Neural progenitor cell (in vitro differentiated cells): Measurements from ENCODE around the gene APAF1. TPM values are rescaled to one million over a fixed set of nuclear protein-coding genes. Genes with fewer than 3 reads are reported as not detected.

Experiments
- DNase-seq: peaks from one replicate; pipeline ENCODE4 v3.0.0-alpha.2; 2016; ENCODE audit warnings: low spot score
- H2AFZ ChIP-seq: fragments of 200-600 bp; sonication (generic); replicated peaks from 2 replicates; pipeline ENCODE4 v1.6.1; 2016; ENCODE audit warnings: antibody characterized with exemption
- H3F3A ChIP-seq: fragments of 200-600 bp; sonication (generic); 2 replicates; pipeline ENCODE4 v1.6.1; 2016; ENCODE audit warnings: antibody characterized with exemption, low read depth
- H3K27ac ChIP-seq: fragments of 200-600 bp; sonication (generic); 2 replicates; pipeline ENCODE4 v1.5.1; 2016; ENCODE audit warnings: mild to moderate bottlenecking
- H3K27me3 ChIP-seq: fragments of 200-600 bp; sonication (generic); 2 replicates; pipeline ENCODE4 v1.6.1; 2016; ENCODE audit warnings: mild to moderate bottlenecking, moderate library complexity
- H3K36me3 ChIP-seq: fragments of 200-600 bp; sonication (generic); 2 replicates; pipeline ENCODE4 v1.5.1; 2016
- H3K4me1 ChIP-seq: fragments of 200-600 bp; sonication (generic); 2 replicates; pipeline ENCODE4 v1.6.1; 2016; ENCODE audit warnings: mixed run types
- H3K4me2 ChIP-seq: fragments of 200-600 bp; sonication (generic); 2 replicates; pipeline ENCODE4 v1.6.1; 2016
- H3K4me3 ChIP-seq: fragments of 200-600 bp; sonication (generic); 2 replicates; pipeline ENCODE4 v1.5.1; 2016
- H3K79me2 ChIP-seq: fragments of 200-600 bp; sonication (generic); 2 replicates; pipeline ENCODE4 v1.6.1; 2016; ENCODE audit warnings: low read depth
- H3K9ac ChIP-seq: fragments of 200-600 bp; sonication (generic); 2 replicates; pipeline ENCODE4 v1.6.1; 2016
- H3K9me3 ChIP-seq: fragments of 200-600 bp; sonication (generic); 2 replicates; pipeline ENCODE4 v1.5.1; 2016; ENCODE audit warnings: low read depth
- H4K20me1 ChIP-seq: fragments of 200-600 bp; sonication (generic); 2 replicates; pipeline ENCODE4 v1.6.1; 2016; ENCODE audit warnings: low read depth
- H3K27ac Mint-ChIP-seq: 3 replicates; pipeline ENCODE4 v1.8.0; 2021; ENCODE audit warnings: mixed read lengths
- H3K27me3 Mint-ChIP-seq: 2 replicates; pipeline ENCODE4 v1.8.0; 2022; ENCODE audit warnings: low read depth, mild to moderate bottlenecking, inconsistent platforms, moderate library complexity, mixed read lengths; ENCODE audit not compliant: insufficient read depth
- H3K36me3 Mint-ChIP-seq: 3 replicates; pipeline ENCODE4 v1.8.0; 2021; ENCODE audit warnings: mixed read lengths
- H3K4me1 Mint-ChIP-seq: 3 replicates; pipeline ENCODE4 v1.8.0; 2021; ENCODE audit warnings: mixed read lengths
- H3K4me3 Mint-ChIP-seq: 3 replicates; pipeline ENCODE4 v1.8.0; 2021; ENCODE audit warnings: mild to moderate bottlenecking, moderate library complexity, mixed read lengths
- H3K9me3 Mint-ChIP-seq: 3 replicates; pipeline ENCODE4 v1.8.0; 2020; ENCODE audit warnings: mixed read lengths
- EZH2 ChIP-seq: fragments of 200-600 bp; sonication (generic); IDR thresholded peaks from 2 replicates; pipeline ENCODE4 v1.6.1; 2017; ENCODE audit warnings: antibody characterized with exemption, mild to moderate bottlenecking, moderate library complexity
- EZH2phosphoT487 ChIP-seq: fragments of 200-600 bp; sonication (generic); IDR thresholded peaks from 2 replicates; pipeline ENCODE4 v1.6.1; 2017; ENCODE audit warnings: antibody characterized with exemption
- total RNA-seq: library from RNA; depleted of rRNA; stranded (reverse); fragments of >200 nt; gene quantifications from 2 replicates; pipeline ENCODE4 v1.2.3, GENCODE V29; 2015; ENCODE audit warnings: low replicate concordance
- TF ChIP-seq, protein P1 (sequence below): fragments of 200-600 bp; sonication (generic); IDR thresholded peaks from 2 replicates; pipeline ENCODE4 v1.5.1; 2017; ENCODE audit warnings: antibody characterized with exemption, mild to moderate bottlenecking

The APAF1 gene
- total RNA-seq, 1 donor from 2014 or later = 69.1 TPM

- Histone ChIP-seq H3K4me2 (no peak overlapping the region), H3K9me3 (no peaks in the 10 kb centered on the region), H3K79me2 (no peaks in the 10 kb centered on the region), H3K4me1 (no peaks in the 10 kb centered on the region), H3K4me3 (no peak overlapping the region), H2AFZ (no peak overlapping the region), H3F3A (no peaks in the 10 kb centered on the region), H3K27me3 (no peaks in the 10 kb centered on the region), H4K20me1 (no peaks in the 10 kb centered on the region), H3K9ac (no peak overlapping the region), H3K27ac (no peak overlapping the region), H3K36me3 (peaks cover 19% of the 10 kb centered on the region)
- peak; percentile 11 for DNase-seq
- Mint-ChIP-seq H3K4me1 (no peaks in the 10 kb centered on the region), H3K9me3 (no peaks in the 10 kb centered on the region), H3K36me3 (peaks cover 20% of the 10 kb centered on the region), H3K4me3 (no peak overlapping the region), H3K27me3 (no peaks in the 10 kb centered on the region), H3K27ac (no peak overlapping the region)
- no peak for TF ChIP-seq EZH2phosphoT487
- TF ChIP-seq, protein P1, sequence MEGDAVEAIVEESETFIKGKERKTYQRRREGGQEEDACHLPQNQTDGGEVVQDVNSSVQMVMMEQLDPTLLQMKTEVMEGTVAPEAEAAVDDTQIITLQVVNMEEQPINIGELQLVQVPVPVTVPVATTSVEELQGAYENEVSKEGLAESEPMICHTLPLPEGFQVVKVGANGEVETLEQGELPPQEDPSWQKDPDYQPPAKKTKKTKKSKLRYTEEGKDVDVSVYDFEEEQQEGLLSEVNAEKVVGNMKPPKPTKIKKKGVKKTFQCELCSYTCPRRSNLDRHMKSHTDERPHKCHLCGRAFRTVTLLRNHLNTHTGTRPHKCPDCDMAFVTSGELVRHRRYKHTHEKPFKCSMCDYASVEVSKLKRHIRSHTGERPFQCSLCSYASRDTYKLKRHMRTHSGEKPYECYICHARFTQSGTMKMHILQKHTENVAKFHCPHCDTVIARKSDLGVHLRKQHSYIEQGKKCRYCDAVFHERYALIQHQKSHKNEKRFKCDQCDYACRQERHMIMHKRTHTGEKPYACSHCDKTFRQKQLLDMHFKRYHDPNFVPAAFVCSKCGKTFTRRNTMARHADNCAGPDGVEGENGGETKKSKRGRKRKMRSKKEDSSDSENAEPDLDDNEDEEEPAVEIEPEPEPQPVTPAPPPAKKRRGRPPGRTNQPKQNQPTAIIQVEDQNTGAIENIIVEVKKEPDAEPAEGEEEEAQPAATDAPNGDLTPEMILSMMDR = peak; percentile 3
Observed at GRCh38 chr12:98678236-98678945, 33.3 kb downstream of the APAF1 start.

DNA sequence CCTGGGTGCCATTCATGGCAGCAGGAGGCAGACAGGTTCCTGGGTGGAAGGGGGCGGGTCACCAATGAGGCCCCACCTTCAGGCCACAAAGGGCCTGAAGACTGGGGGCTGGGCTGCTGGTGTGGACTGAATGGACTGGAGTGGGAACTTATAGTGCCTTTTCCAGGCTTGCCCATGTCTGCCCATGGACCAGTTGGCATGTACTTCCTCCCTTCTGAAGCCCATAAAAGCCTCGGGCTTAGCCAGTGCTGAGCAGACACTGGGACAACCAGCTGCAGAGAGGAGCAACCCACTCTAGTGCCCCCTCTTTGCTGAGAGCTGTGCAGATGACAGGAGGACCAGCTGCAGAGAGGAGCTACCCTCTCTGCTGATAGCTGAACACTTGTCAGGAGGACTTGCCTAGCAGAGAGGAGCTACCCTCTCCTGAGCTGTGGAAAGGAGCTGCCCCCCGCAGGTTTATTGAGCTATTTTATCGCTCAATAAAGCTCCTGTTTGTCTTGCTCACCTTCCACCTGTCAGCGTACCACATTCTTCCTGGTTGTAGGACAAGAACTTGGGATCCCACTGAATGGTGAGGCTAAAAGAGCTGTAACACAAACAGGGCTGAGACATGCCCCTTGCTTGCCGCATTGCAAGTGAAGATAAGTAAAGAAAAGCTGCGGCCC, 34.0 kb downstream of the APAF1 start:
- H3K4me3 Mint-ChIP-seq = no peak overlapping the region
- H3K4me1 Mint-ChIP-seq = no peaks in the 10 kb centered on the region
- H3F3A ChIP-seq = no peaks in the 10 kb centered on the region
- peaks cover 22% of the 10 kb centered on the region for H3K36me3 ChIP-seq
- no peaks in the 10 kb centered on the region for H3K4me1 ChIP-seq
- no peak overlapping the region for H2AFZ ChIP-seq
- DNase-seq = peak; percentile 8
- H3K9me3 Mint-ChIP-seq = no peaks in the 10 kb centered on the region
- H4K20me1 ChIP-seq = no peaks in the 10 kb centered on the region
- no peak overlapping the region for H3K9ac ChIP-seq
- H3K27ac Mint-ChIP-seq = no peak overlapping the region
- H3K27me3 Mint-ChIP-seq = no peaks in the 10 kb centered on the region
- no peak overlapping the region for H3K4me2 ChIP-seq
- no peaks in the 10 kb centered on the region for H3K27me3 ChIP-seq
- H3K9me3 ChIP-seq = no peaks in the 10 kb centered on the region
- no peak overlapping the region for H3K4me3 ChIP-seq
- H3K27ac ChIP-seq = no peak overlapping the region
- TF ChIP-seq EZH2 (no peak), EZH2phosphoT487 (no peak)
- TF ChIP-seq, protein P1 = no peak
- H3K36me3 Mint-ChIP-seq = peaks cover 21% of the 10 kb centered on the region
- H3K79me2 ChIP-seq = no peaks in the 10 kb centered on the region

DNA sequence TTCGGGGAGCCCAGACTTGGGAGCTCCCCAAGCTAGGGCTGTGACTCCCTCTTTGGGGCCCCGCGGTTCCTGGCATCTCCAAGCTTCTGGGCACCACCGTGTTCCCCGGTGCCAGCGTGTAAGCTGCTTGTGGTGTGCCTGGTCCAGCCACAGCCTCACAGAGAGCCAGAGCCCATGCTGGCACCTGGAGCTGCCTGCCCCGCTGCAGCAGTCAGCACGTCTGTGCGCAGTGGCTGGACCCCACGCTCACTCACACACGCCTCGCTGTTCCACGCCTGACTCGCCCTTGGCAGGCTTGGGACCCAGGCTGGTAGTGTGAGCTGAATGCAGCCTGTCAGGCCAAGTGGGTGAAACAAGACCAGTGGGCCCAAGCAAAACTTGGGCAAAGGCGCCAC, 34.5 kb downstream of the APAF1 start:
- no peaks in the 10 kb centered on the region for H3K9me3 ChIP-seq
- DNase-seq = no peak
- no peaks in the 10 kb centered on the region for H3K9me3 Mint-ChIP-seq
- no peaks in the 10 kb centered on the region for H3K4me1 ChIP-seq
- H3K27ac ChIP-seq = no peak overlapping the region
- no peak overlapping the region for H3K4me2 ChIP-seq
- no peaks in the 10 kb centered on the region for H3F3A ChIP-seq
- no peak overlapping the region for H2AFZ ChIP-seq
- H3K9ac ChIP-seq = no peak overlapping the region
- H3K4me3 ChIP-seq = no peak overlapping the region
- peaks cover 24% of the 10 kb centered on the region for H3K36me3 ChIP-seq
- H4K20me1 ChIP-seq = no peaks in the 10 kb centered on the region
- H3K4me3 Mint-ChIP-seq = no peak overlapping the region
- no peaks in the 10 kb centered on the region for H3K27me3 ChIP-seq
- peaks cover 22% of the 10 kb centered on the region for H3K36me3 Mint-ChIP-seq
- no peak overlapping the region for H3K27ac Mint-ChIP-seq
- no peaks in the 10 kb centered on the region for H3K27me3 Mint-ChIP-seq
- H3K4me1 Mint-ChIP-seq = no peaks in the 10 kb centered on the region
- H3K79me2 ChIP-seq = no peaks in the 10 kb centered on the region
- no peak for TF ChIP-seq EZH2
- TF ChIP-seq EZH2phosphoT487 = no peak
- TF ChIP-seq, protein P1 = no peak
